ENCODE data around the gene ADGRD2. TPM values are rescaled to one million over a fixed set of nuclear protein-coding genes. Genes with fewer than 3 reads are reported as not detected.

The ADGRD2 gene
- total RNA-seq, 1 experiment from 2014 or later = not detected

GRCh38 chr9:124411514-124412227 is 38.6 kb upstream of the ADGRD2 start:
- Histone ChIP-seq H3K9me3 (ENCODE audit: control insufficient read depth in 1 of 2, insufficient read depth in 1 of 2, low read depth in 1 of 2, low read length in 2 of 2) (no peaks in the 10 kb centered on the region), H2AFZ (ENCODE audit: low read depth, low read length, poor library complexity, severe bottlenecking) (no peak overlapping the region), H3K79me2 (ENCODE audit: insufficient read depth, low read length) (peaks cover 86% of the 10 kb centered on the region), H4K20me1 (ENCODE audit: insufficient read depth) (peaks cover 28% of the 10 kb centered on the region), H3K9ac (ENCODE audit: low read length) (no peak overlapping the region), H3K27ac (ENCODE audit: low read depth, low read length) (no peak overlapping the region), H3K36me3 (ENCODE audit: control insufficient read depth in 1 of 2, insufficient read depth in 2 of 2, low read length in 2 of 2) (peaks cover 55 to 73% of the 10 kb centered on the region in 2 experiments), H3K4me3 (replicated peaks in 1 of 2; ENCODE audit: low read depth in 1 of 2, low read length in 2 of 2) (no peak overlapping the region), H3K9me2 (ENCODE audit: insufficient read depth) (no peaks in the 10 kb centered on the region), H3K4me2 (ENCODE audit: low read length) (peak overlapping the region; percentile 11; the same call in 1 of the 2 replicates), H3K4me1 (ENCODE audit: control insufficient read depth in 1 of 2, insufficient read depth in 2 of 2, low read length in 2 of 2) (peaks cover 4 to 33% of the 10 kb centered on the region in 2 experiments; a peak in 3 of 4 replicates), H3K27me3 (ENCODE audit: insufficient read depth, low read length) (no peaks in the 10 kb centered on the region)
- ChIA-PET POLR2A (interaction anchor here (0.7 kb wide), 1 partner anchor 37 kb away, joined by 3 read pairs; no protein-coding TSS in a partner anchor), CTCF (interaction anchor here (2.2 to 2.4 kb wide), 2 partner anchors 12 to 125 kb away, joined by 9 to 17 read pairs; no protein-coding TSS in a partner anchor), RAD21 (ENCODE audit: low non-redundant PET in 1 of 2, low total read pairs in 2 of 2, uncharacterized antibody in 2 of 2, unreplicated experiment in 2 of 2) (no interaction called here)
- TSS peak; percentile 0 for BruUV-seq (replicated peaks)
- no peak for ATAC-seq
- intact Hi-C loops (cut with micrococcal nuclease) = loop anchor here (10.0 kb wide), 2 partner anchors 353 to 443 kb away; partner anchors contain the start of gene WDR38
- TF ChIP-seq FOSL1 (IDR thresholded peaks at IDR 0.05; ENCODE audit: low read depth) (peak; percentile 35; the same call in 1 of the 2 replicates), ZNF274 (IDR thresholded peaks at IDR 0.05; ENCODE audit: low read depth, low read length) (no peak)
- no peak for DNase-seq (ENCODE audit: low read depth, low spot score)

GRCh38 chr9:124412228-124412575 is 38.0 kb upstream of the ADGRD2 start:
- Histone ChIP-seq H3K27me3 (ENCODE audit: insufficient read depth, low read length) (no peaks in the 10 kb centered on the region), H3K36me3 (ENCODE audit: control insufficient read depth in 1 of 2, insufficient read depth in 2 of 2, low read length in 2 of 2) (peaks cover 52 to 68% of the 10 kb centered on the region in 2 experiments), H3K79me2 (ENCODE audit: insufficient read depth, low read length) (peaks cover 81% of the 10 kb centered on the region), H3K9me2 (ENCODE audit: insufficient read depth) (no peaks in the 10 kb centered on the region), H4K20me1 (ENCODE audit: insufficient read depth) (peaks cover 22% of the 10 kb centered on the region), H3K4me1 (ENCODE audit: control insufficient read depth in 1 of 2, insufficient read depth in 2 of 2, low read length in 2 of 2) (peaks cover 4 to 33% of the 10 kb centered on the region in 2 experiments; a peak in 3 of 4 replicates), H2AFZ (ENCODE audit: low read depth, low read length, poor library complexity, severe bottlenecking) (no peak overlapping the region), H3K4me3 (replicated peaks in 1 of 2; ENCODE audit: low read depth in 1 of 2, low read length in 2 of 2) (no peak overlapping the region), H3K9me3 (ENCODE audit: control insufficient read depth in 1 of 2, insufficient read depth in 1 of 2, low read depth in 1 of 2, low read length in 2 of 2) (no peaks in the 10 kb centered on the region), H3K27ac (ENCODE audit: low read depth, low read length) (no peak overlapping the region), H3K9ac (ENCODE audit: low read length) (no peak overlapping the region), H3K4me2 (ENCODE audit: low read length) (peak overlapping the region; percentile 11; the same call in 1 of the 2 replicates)
- POLR2A ChIA-PET = interaction anchor here (0.7 kb wide), 1 partner anchor 37 kb away, joined by 3 read pairs; no protein-coding TSS in a partner anchor
- ATAC-seq (no peak), DNase-seq (ENCODE audit: low read depth, low spot score) (no peak)
- CTCF ChIA-PET = interaction anchor here (2.4 kb wide), 1 partner anchor 125 kb away, joined by 9 read pairs; no protein-coding TSS in a partner anchor
- RAD21 ChIA-PET (ENCODE audit: low non-redundant PET in 1 of 2, low total read pairs in 2 of 2, uncharacterized antibody in 2 of 2, unreplicated experiment in 2 of 2) = no interaction called here
- intact Hi-C loops (cut with micrococcal nuclease) = loop anchor here (10.0 kb wide), 2 partner anchors 353 to 443 kb away; partner anchors contain the start of gene WDR38
- no TSS peak for BruUV-seq (replicated peaks)
- no peak for TF ChIP-seq POLR2A (IDR thresholded peaks at IDR 0.05; ENCODE audit: borderline replicate concordance, extremely low read depth, insufficient read depth, insufficient read length)
- no peak for TF ChIP-seq POLR2AphosphoS5 (IDR thresholded peaks at IDR 0.05; ENCODE audit: low read depth, low read length)
- TF ChIP-seq EZH2phosphoT487 (IDR thresholded peaks at IDR 0.05; ENCODE audit: borderline replicate concordance) = no peak
- TF ChIP-seq REST (IDR thresholded peaks at IDR 0.05; ENCODE audit: low read depth) = no peak
- TF ChIP-seq JUND (IDR thresholded peaks at IDR 0.05) = no peak
- TF ChIP-seq ZNF274 (IDR thresholded peaks at IDR 0.05; ENCODE audit: low read depth, low read length) = no peak
- TF ChIP-seq RAD21 (IDR thresholded peaks at IDR 0.05; ENCODE audit: low read depth) = no peak
- no peak for TF ChIP-seq SRF (IDR thresholded peaks at IDR 0.05; ENCODE audit: low read depth)
- TF ChIP-seq YY1 (IDR thresholded peaks at IDR 0.05; ENCODE audit: extremely low read depth, insufficient replicate concordance, low read depth, low read length) = no peak
- no peak for TF ChIP-seq CEBPB (IDR thresholded peaks at IDR 0.05; ENCODE audit: low read depth)
- no peak for TF ChIP-seq CTCF (IDR thresholded peaks at IDR 0.05 in 2 of 3, conservative IDR thresholded peaks at IDR 0.05 in 1 of 3; ENCODE audit: borderline replicate concordance in 1 of 3, insufficient read depth in 1 of 3, low read depth in 2 of 3, low read length in 2 of 3)

Measured in HCT116 (cell line).